C4-2B (cell line): Measurements from ENCODE around the gene CEACAM8.

Experiments used
- H3K27ac ChIP-seq: fragments of 450-650 bp; 2 replicates; pipeline ENCODE4 v1.5.1; 2017
- CTCF ChIP-seq: fragments of 450-650 bp; conservative IDR thresholded peaks from 2 replicates; pipeline ENCODE4 v1.5.1; 2017; ENCODE audit warnings: mild to moderate bottlenecking
- ZFX ChIP-seq: fragments of 450-650 bp; IDR thresholded peaks from 2 replicates; pipeline ENCODE4 v1.6.1; 2017

Gene CEACAM8

GRCh38 chr19:42595550-42596172 lies 937 bp upstream of the CEACAM8 start:
- TF ChIP-seq ZFX, result no peak
- no peak for TF ChIP-seq CTCF
- H3K27ac ChIP-seq, result no peak overlapping the region

- TF ChIP-seq CTCF (no peak), ZFX (no peak)
- no peak overlapping the region for H3K27ac ChIP-seq
These were observed 4.9 kb downstream of the CEACAM8 start for GRCh38 chr19:42589792-42590191.

- H3K27ac ChIP-seq, result no peak overlapping the region
- TF ChIP-seq CTCF, result no peak
- TF ChIP-seq ZFX, result no peak
These were observed 10.3 kb downstream of the CEACAM8 start for GRCh38 chr19:42584466-42584865.

- TF ChIP-seq ZFX (no peak), CTCF (no peak)
- no peak overlapping the region for H3K27ac ChIP-seq
These were observed 17.7 kb downstream of the CEACAM8 start for GRCh38 chr19:42577016-42577415.

GRCh38 chr19:42576241-42576640 lies 18.5 kb downstream of the CEACAM8 start:
- TF ChIP-seq CTCF (no peak), ZFX (no peak)
- H3K27ac ChIP-seq, result no peak overlapping the region

GRCh38 chr19:42573642-42574041 lies 21.1 kb downstream of the CEACAM8 start:
- TF ChIP-seq CTCF, result no peak
- no peak for TF ChIP-seq ZFX
- no peak overlapping the region for H3K27ac ChIP-seq

- H3K27ac ChIP-seq, result no peak overlapping the region
These were observed 23.6 kb downstream of the CEACAM8 start for GRCh38 chr19:42571116-42571515.

More at GRCh38 chr19:42571116-42571515, 23.6 kb downstream of the CEACAM8 start:
- TF ChIP-seq CTCF (no peak), ZFX (no peak)
